Calu3 (cell line): ENCODE data around the gene CRTAP. TPM values are rescaled to one million over a fixed set of nuclear protein-coding genes. Genes with fewer than 3 reads are reported as not detected.
A peak's percentile ranks its signal among the peaks of the same experiment; 100 is the strongest.
"Not testable (repeated sequence)": the region's sequence is repeated elsewhere in the genome, so short reads cannot be mapped to it uniquely, and the experiment has no call there.

ENCODE experiments used
- BruUV-seq: library from RNA; stranded (reverse); fragments of 400-500 nt; replicated peaks from 2 replicates; lab custom pipeline; 2021; lab: Mats Ljungman, UMichigan
- CTCF ChIA-PET: fragments of 300-600 bp; sonication (Branson Sonifier 250); formaldehyde crosslinking; loops from one replicate; lab custom pipeline; 2022; ENCODE audit warnings: antibody characterized with exemption; lab: Charles Lee
- DNase-seq: peaks from one replicate; pipeline ENCODE4 v3.0.0; 2022
- H3K27ac Mint-ChIP-seq: one replicate; pipeline ENCODE4 v1.8.0; 2022; ENCODE audit warnings: mixed read lengths; ENCODE audit not compliant: unreplicated experiment
- H3K27me3 Mint-ChIP-seq: one replicate; pipeline ENCODE4 v1.8.0; 2022; ENCODE audit warnings: mixed read lengths; ENCODE audit not compliant: unreplicated experiment
- H3K36me3 Mint-ChIP-seq: one replicate; pipeline ENCODE4 v1.8.0; 2022; ENCODE audit warnings: mild to moderate bottlenecking, moderate library complexity, mixed read lengths; ENCODE audit not compliant: insufficient read depth, unreplicated experiment
- H3K4me1 Mint-ChIP-seq: one replicate; pipeline ENCODE4 v1.8.0; 2022; ENCODE audit warnings: mild to moderate bottlenecking, low read depth, mixed read lengths; ENCODE audit not compliant: unreplicated experiment
- H3K4me3 Mint-ChIP-seq: one replicate; pipeline ENCODE4 v1.8.0; 2022; ENCODE audit warnings: mild to moderate bottlenecking, low read depth, moderate library complexity, mixed read lengths; ENCODE audit not compliant: unreplicated experiment
- H3K9me3 Mint-ChIP-seq: one replicate; pipeline ENCODE4 v1.8.0; 2022; ENCODE audit warnings: low read depth, mixed read lengths; ENCODE audit not compliant: unreplicated experiment
- intact Hi-C: fragments of 100-400 bp; cut with micrococcal nuclease; formaldehyde crosslinking; loops from one replicate; pipeline ENCODE4 v1.10.0; 2022; ENCODE audit not compliant: unreplicated experiment
- total RNA-seq: library from RNA; stranded (reverse); gene quantifications from 2 replicates; pipeline ENCODE4 v1.2.3, GENCODE V29; 2022
- TF ChIP-seq, protein P1 (sequence below): fragments of 200-600 bp; IDR thresholded peaks from one replicate; pipeline ENCODE4 v1.8.0; 2022; ENCODE audit warnings: antibody characterized with exemption; ENCODE audit not compliant: unreplicated experiment

CRTAP gene
- total RNA-seq, 1 experiment from 2014 or later: 76.9 TPM

DNA sequence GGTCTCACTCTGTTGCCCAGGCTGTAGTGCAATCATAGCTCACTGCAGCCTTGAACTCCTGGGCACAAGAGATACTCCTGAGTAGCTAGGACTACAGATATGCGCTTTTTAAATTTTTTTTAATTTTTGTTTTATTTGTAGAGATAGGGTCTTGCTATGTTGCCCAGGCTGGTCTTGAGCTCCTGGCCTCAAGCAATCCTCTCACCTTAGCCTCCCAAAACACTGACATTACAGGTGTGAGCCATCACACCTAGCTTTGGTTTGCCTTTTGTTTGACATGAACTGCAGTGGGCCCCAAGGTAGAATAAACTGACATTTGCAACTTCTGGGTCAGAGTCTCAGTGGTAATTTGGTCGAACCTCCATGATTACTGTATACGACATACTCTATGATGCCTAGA is 9.0 kb upstream of the CRTAP start:
- Mint-ChIP-seq H3K27ac (no peak overlapping the region), H3K4me3 (no peak overlapping the region), H3K27me3 (no peaks in the 10 kb centered on the region), H3K4me1 (peaks cover 8% of the 10 kb centered on the region), H3K36me3 (no peaks in the 10 kb centered on the region), H3K9me3 (no peaks in the 10 kb centered on the region)
- CTCF ChIA-PET: interaction anchor here (0.7 kb wide), 1 partner anchor 1518 kb away, joined by 4 read pairs; no protein-coding TSS in a partner anchor
- BruUV-seq: no TSS peak
- TF ChIP-seq, protein P1, sequence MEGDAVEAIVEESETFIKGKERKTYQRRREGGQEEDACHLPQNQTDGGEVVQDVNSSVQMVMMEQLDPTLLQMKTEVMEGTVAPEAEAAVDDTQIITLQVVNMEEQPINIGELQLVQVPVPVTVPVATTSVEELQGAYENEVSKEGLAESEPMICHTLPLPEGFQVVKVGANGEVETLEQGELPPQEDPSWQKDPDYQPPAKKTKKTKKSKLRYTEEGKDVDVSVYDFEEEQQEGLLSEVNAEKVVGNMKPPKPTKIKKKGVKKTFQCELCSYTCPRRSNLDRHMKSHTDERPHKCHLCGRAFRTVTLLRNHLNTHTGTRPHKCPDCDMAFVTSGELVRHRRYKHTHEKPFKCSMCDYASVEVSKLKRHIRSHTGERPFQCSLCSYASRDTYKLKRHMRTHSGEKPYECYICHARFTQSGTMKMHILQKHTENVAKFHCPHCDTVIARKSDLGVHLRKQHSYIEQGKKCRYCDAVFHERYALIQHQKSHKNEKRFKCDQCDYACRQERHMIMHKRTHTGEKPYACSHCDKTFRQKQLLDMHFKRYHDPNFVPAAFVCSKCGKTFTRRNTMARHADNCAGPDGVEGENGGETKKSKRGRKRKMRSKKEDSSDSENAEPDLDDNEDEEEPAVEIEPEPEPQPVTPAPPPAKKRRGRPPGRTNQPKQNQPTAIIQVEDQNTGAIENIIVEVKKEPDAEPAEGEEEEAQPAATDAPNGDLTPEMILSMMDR: no peak
- intact Hi-C loops: no loop called here
- DNase-seq: no peak

DNA sequence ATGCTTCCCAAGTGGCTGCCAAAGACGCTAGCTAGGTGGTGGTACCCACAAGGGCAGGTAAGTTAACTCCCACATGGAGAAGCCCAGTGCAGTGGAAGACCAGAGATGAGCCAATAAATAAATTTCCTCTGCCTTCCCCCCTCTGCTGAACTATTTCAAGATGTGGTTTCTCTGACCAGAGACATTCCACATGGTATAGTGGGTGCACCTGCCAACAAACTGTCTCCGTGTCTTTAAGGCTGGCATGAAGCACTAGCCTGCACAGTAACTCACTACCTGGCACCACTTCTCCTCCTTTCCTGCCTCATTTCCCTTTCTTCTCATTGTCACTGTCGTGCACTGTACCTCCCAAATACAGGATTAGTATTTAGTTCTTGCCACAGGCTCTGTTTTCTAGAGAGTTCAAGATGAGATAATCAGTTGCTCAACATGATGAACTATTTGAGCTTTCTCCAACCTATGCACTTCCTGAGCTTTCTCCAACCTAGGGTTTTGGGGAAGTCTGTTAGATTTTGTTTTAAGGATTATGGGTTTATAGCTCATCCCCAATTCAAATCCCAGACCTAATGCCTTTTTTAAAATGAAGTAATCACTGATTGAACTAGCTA is 8.4 kb upstream of the CRTAP start:
- no TSS peak for BruUV-seq
- intact Hi-C loops: no loop called here
- CTCF ChIA-PET: no interaction called here
- Mint-ChIP-seq H3K27ac (no peak overlapping the region), H3K36me3 (no peaks in the 10 kb centered on the region), H3K9me3 (no peaks in the 10 kb centered on the region), H3K4me1 (peaks cover 8% of the 10 kb centered on the region), H3K27me3 (no peaks in the 10 kb centered on the region), H3K4me3 (no peak overlapping the region)
- TF ChIP-seq, protein P1: no peak
- no peak for DNase-seq

DNA sequence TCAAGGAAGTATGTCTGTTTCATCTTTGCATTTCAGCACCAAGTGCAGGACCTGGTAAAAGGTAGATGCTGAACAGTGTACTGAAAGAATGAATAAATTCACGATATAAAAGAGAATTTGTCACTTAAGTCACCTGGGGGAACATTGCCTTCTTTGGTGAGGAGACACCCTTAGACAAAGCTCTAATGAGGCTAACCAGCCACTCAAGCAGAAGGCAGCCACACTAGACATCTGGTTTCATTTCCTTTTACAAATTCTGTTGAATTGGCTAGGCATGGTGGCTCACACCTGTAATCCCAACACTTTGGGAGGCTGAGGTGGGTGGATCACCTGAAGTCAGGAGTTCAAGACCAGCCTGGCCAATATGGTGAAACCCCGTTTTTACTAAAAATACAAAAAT is 7.0 kb upstream of the CRTAP start:
- CTCF ChIA-PET, intact Hi-C loops: not testable (repeated sequence)

DNA sequence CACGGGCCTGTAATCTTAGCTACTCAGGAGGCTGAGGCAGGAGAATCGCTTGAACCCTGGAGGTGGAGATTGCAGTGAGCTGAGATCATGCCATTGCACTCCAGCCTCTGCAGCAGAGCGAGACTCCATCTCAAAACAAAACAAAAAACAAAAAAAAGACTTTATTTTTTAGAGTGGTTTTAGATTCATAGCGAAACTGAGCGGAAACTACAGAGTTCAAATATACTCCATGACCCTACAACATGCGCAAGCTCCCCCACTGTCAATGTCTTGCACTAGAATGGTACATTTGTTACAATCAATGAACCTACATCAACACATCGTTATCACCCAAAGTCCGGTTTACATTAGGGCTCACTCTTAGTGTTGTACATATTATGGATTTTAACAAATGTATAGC is 2.2 kb upstream of the CRTAP start:
- CTCF ChIA-PET: interaction anchor here (0.5 kb wide), 1 partner anchor 146 kb away, joined by 3 read pairs; no protein-coding TSS in a partner anchor
- H3K27ac Mint-ChIP-seq: no peak overlapping the region
- intact Hi-C loops: no loop called here
- peaks cover 16% of the 10 kb centered on the region for H3K36me3 Mint-ChIP-seq
- no peaks in the 10 kb centered on the region for H3K27me3 Mint-ChIP-seq
- BruUV-seq: no TSS peak
- no peak overlapping the region for H3K4me3 Mint-ChIP-seq
- no peaks in the 10 kb centered on the region for H3K4me1 Mint-ChIP-seq
- H3K9me3 Mint-ChIP-seq: no peaks in the 10 kb centered on the region
- TF ChIP-seq, protein P1: no peak
- DNase-seq: no peak

More for the DNA sequence above, 7.0 kb upstream of the CRTAP start:
- H3K27ac Mint-ChIP-seq, H3K4me1 Mint-ChIP-seq, BruUV-seq, H3K4me3 Mint-ChIP-seq, H3K27me3 Mint-ChIP-seq, H3K9me3 Mint-ChIP-seq, DNase-seq, H3K36me3 Mint-ChIP-seq: not testable (repeated sequence)

DNA sequence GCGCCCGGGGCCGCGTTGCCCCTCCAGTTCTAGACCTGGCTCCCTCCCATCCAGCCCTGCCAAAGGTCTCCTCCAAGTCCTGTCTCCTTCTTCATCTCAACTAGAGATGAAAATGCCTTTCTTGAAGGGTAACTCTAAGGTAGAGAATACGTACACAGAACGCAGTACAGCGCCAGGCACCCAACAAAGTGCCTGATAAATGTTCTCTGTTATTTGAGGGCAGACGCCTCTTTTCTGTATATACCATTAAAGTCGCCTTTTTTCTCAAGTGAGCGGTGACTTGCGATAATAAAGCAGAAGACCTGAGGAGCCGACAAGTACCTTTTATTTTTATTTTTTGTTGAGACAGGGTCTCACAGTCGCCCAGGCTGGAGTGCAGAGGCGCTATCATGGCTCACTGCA is 809 bp downstream of the CRTAP start:
- H3K4me1 Mint-ChIP-seq: no peaks in the 10 kb centered on the region
- CTCF ChIA-PET: interaction anchor here (1.6 kb wide), 1 partner anchor 258 kb away, joined by 4 read pairs; no protein-coding TSS in a partner anchor
- DNase-seq: no peak
- H3K27ac Mint-ChIP-seq: no peak overlapping the region
- H3K27me3 Mint-ChIP-seq: no peaks in the 10 kb centered on the region
- TF ChIP-seq, protein P1: no peak
- H3K36me3 Mint-ChIP-seq: peaks cover 16% of the 10 kb centered on the region
- H3K9me3 Mint-ChIP-seq: no peaks in the 10 kb centered on the region
- peak overlapping the region; percentile 97 for H3K4me3 Mint-ChIP-seq
- no TSS peak for BruUV-seq
- intact Hi-C loops: no loop called here
